Measurements from ENCODE around the gene SEMA3G. TPM values are rescaled to one million over a fixed set of nuclear protein-coding genes. Genes with fewer than 3 reads are reported as not detected.

Gene SEMA3G
- total RNA-seq, 4 donors from 2014 or later, result 0.34 to 9.8 (median 3.4) TPM

GRCh38 chr3:52432691-52433141, 12.2 kb downstream of the SEMA3G start:
- Histone ChIP-seq H3K4me3 (no peak overlapping the region), H3K27me3 (no peaks in the 10 kb centered on the region), H3K36me3 (no peaks in the 10 kb centered on the region), H3K9me3 (no peaks in the 10 kb centered on the region), H3K4me1 (peaks cover 9 to 54% (median 21%) of the 10 kb centered on the region in 3 donors), H3K27ac (peak overlapping the region in 1 of 4 donors; percentile 8)
- TF ChIP-seq POLR2A (IDR thresholded peaks at IDR 0.05) (no peak), CTCF (IDR thresholded peaks at IDR 0.05) (no peak)
- intact Hi-C loops (cut with DNase I), result no loop called here
- 55 to 68% methylated on average over 4 of the region's 4 CpGs for WGBS, 2 donors
- DNase-seq, result no peak

DNA sequence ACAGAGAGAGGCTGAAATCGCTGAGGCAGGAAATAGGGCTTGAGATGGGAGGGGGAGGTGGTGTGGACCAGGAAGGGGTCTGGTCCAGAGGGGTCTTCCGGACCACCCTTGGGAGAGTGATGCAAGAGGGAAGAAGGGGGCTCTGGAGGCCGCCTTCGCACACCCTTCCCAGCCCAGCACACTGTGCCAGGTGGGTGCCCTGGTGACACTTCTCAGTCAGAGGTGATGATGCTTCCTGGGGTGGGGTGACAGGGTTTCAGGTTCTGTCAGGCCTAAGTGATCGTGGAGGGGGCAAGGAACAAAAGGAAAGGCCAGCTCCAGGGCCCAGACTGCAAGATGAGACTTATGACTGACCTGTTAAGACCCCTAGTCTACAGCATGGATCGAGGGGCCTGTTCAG, 12.7 kb downstream of the SEMA3G start:
- Histone ChIP-seq H3K27ac (peak overlapping the region in 2 of 4 donors; percentile 8), H3K27me3 (no peaks in the 10 kb centered on the region), H3K9me3 (no peaks in the 10 kb centered on the region), H3K36me3 (no peaks in the 10 kb centered on the region), H3K4me1 (peaks cover 9 to 49% (median 21%) of the 10 kb centered on the region in 3 donors), H3K4me3 (no peak overlapping the region)
- TF ChIP-seq POLR2A (IDR thresholded peaks at IDR 0.05) (no peak), CTCF (IDR thresholded peaks at IDR 0.05) (no peak)
- DNase-seq, result no peak
- intact Hi-C loops (cut with DNase I), result no loop called here
- 62 to 76% methylated on average over 4 to 5 of the region's 6 CpGs for WGBS, 2 donors

DNA sequence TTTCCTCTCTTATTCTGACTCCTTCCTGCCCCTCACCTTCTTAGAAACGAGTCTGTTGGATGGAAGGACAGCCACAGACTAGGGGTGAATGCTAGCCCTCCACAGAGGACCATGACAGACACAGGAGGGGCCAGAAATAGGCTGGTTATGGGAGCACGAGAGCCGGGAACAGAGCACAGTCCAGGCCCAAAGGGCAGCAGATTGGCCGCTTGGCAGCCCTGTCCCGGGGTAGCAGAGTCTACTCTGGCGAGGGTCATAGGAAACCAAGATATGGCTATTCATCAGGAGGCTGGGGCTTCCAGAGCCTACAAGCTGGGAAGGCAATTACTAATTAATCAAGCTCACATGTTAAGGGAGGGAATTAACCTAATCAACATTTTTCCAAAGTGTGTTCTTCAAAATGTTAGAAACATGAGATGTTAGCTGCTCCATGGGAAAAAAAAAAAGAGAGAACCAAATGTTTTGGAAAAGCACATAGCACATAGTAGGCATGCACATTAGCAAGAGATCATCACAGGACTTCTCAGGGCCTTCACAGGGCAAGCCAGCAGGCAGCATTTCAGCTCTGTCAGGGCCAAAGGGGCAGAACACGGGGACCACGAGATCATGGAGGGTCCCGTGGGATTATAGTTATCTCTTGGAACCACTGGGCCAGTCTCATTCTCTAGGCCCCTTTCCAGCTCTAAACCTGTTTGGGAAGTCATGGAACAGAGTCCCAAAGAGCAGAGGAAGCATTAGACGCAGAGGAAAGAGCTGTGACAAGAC, 13.3 kb downstream of the SEMA3G start:
- intact Hi-C loops (cut with DNase I), result no loop called here
- WGBS, 2 donors, result 71 to 74% methylated on average over 8 to 10 of the region's 10 CpGs
- H3K9me3 ChIP-seq, result no peaks in the 10 kb centered on the region
- H3K36me3 ChIP-seq, result no peaks in the 10 kb centered on the region
- H3K27me3 ChIP-seq, result no peaks in the 10 kb centered on the region
- no peak for TF ChIP-seq CTCF (IDR thresholded peaks at IDR 0.05)
- no peak for TF ChIP-seq POLR2A (IDR thresholded peaks at IDR 0.05)
- H3K4me3 ChIP-seq, result no peak overlapping the region
- peaks cover 9 to 43% (median 18%) of the 10 kb centered on the region in 3 donors for H3K4me1 ChIP-seq
- H3K27ac ChIP-seq, result peak overlapping the region in 1 of 4 donors; percentile 8
- DNase-seq, result no peak

- Histone ChIP-seq H3K27ac (no peak overlapping the region), H3K36me3 (no peaks in the 10 kb centered on the region), H3K4me1 (peaks cover 9 to 38% (median 18%) of the 10 kb centered on the region in 3 donors), H3K4me3 (no peak overlapping the region), H3K9me3 (no peaks in the 10 kb centered on the region), H3K27me3 (no peaks in the 10 kb centered on the region)
- no peak for DNase-seq
- WGBS, 2 donors, result 91 to 94% methylated on average over 6 to 9 of the region's 9 CpGs
- intact Hi-C loops (cut with DNase I), result no loop called here
- TF ChIP-seq CTCF (IDR thresholded peaks at IDR 0.05) (no peak), POLR2A (IDR thresholded peaks at IDR 0.05) (no peak)
Measured at GRCh38 chr3:52430416-52430810, 14.5 kb downstream of the SEMA3G start.

DNA sequence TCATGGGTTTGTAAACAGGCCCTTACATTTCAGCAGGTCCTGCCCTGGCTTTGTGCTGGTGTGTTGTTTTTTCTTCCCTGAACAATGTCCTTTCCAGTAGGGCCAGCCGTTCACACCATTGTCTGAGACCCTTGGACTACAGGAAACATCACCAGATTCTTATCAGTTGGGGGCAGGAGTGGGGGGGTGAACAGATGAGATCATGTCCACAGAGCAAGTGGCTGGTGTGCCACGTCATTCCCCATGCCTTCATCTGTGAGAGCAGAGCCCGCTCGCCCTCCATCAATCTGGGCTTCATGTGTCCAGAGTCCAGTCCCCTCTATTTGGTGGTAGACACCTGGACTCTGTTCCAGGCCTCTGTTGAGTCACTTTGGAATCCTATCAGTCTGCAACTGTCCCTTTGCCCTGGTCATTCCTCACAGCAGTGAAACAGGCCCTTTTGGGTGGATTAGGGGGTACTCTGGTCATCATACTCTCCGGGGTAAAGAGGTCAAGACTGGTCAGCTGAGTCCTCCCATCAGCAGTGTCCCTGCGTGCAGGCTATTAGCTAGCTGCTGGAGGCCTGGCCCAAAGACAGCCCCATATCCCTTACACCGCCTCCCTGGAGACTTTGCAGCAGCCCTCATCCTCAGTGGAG, 15.0 kb downstream of the SEMA3G start:
- intact Hi-C loops (cut with DNase I), result no loop called here
- Histone ChIP-seq H3K27ac (no peak overlapping the region), H3K27me3 (no peaks in the 10 kb centered on the region), H3K36me3 (no peaks in the 10 kb centered on the region), H3K4me3 (no peak overlapping the region), H3K4me1 (peaks cover 9 to 32% (median 14%) of the 10 kb centered on the region in 3 donors), H3K9me3 (no peaks in the 10 kb centered on the region)
- WGBS, 2 donors, result 89 to 92% methylated on average over 5 of the region's 7 CpGs
- DNase-seq, result no peak
- TF ChIP-seq POLR2A (IDR thresholded peaks at IDR 0.05) (no peak), CTCF (IDR thresholded peaks at IDR 0.05) (no peak)
